GM13977 (cell line): ENCODE data around the gene BNC2.

Experiments used
- DNase-seq: peaks from one replicate; pipeline ENCODE4 v3.0.0; 2012; ENCODE audit warnings: low spot score
- CTCF ChIP-seq: IDR thresholded peaks from 2 replicates; pipeline ENCODE4 v1.5.1; 2012; ENCODE audit warnings: mild to moderate bottlenecking, control low read depth; ENCODE audit not compliant: insufficient read depth; ENCODE audit errors: extremely low read depth, missing control alignments
- in situ Hi-C: fragments of 300-500 bp; cut with MboI; formaldehyde crosslinking; loops from one replicate; pipeline ENCODE4 v1.12.0; 2022; ENCODE audit warnings: low sequenced_read_pairs, low pct_unique_long_range_greater_than_20kb, mixed read lengths, inconsistent platforms; ENCODE audit not compliant: unreplicated experiment

The BNC2 gene

GRCh38 chr9:16651446-16651964 is 219.0 kb downstream of the BNC2 start:
- TF ChIP-seq CTCF = no peak
- DNase-seq = no peak
- in situ Hi-C loops = no loop called here

- in situ Hi-C loops = no loop called here
- no peak for TF ChIP-seq CTCF
- no peak for DNase-seq
Observed at GRCh38 chr9:16645970-16646369, 224.5 kb downstream of the BNC2 start.

- TF ChIP-seq CTCF = no peak
- no peak for DNase-seq
- in situ Hi-C loops = no loop called here
Observed at GRCh38 chr9:16642421-16643109, 227.9 kb downstream of the BNC2 start.

- in situ Hi-C loops = no loop called here
- no peak for TF ChIP-seq CTCF
- no peak for DNase-seq
Observed at GRCh38 chr9:16640649-16641048, 229.8 kb downstream of the BNC2 start.

GRCh38 chr9:16639644-16640043 is 230.8 kb downstream of the BNC2 start:
- in situ Hi-C loops = no loop called here
- no peak for TF ChIP-seq CTCF
- DNase-seq = no peak

GRCh38 chr9:16637911-16638310 is 232.6 kb downstream of the BNC2 start:
- in situ Hi-C loops = no loop called here
- DNase-seq = no peak
- no peak for TF ChIP-seq CTCF
